PC-3 (cell line): Measurements from ENCODE around the gene ITGA7. TPM values are rescaled to one million over a fixed set of nuclear protein-coding genes. Genes with fewer than 3 reads are reported as not detected.

Experiments
- ATAC-seq: fragments of 200-7000 bp; cut with Tn5 transposase; 2 replicates; pipeline ENCODE4 v1.9.1; 2020; ENCODE audit warnings: mild to moderate bottlenecking, moderate library complexity
- BruUV-seq: library from RNA; stranded (reverse); fragments of 400-500 nt; replicated peaks from 2 replicates; lab custom pipeline; 2021; lab: Mats Ljungman, UMichigan
- CTCF ChIA-PET: fragments of 300-600 bp; sonication (Branson Sonifier 250); formaldehyde crosslinking; loops from one replicate; lab custom pipeline; 2022; ENCODE audit warnings: antibody characterized with exemption; lab: Charles Lee
- POLR2A ChIA-PET: fragments of 300-600 bp; sonication (Branson Sonifier 250); formaldehyde crosslinking; loops from one replicate; lab custom pipeline; 2022; ENCODE audit warnings: antibody characterized with exemption; ENCODE audit not compliant: unreplicated experiment; lab: Charles Lee
- DNase-seq: peaks from one replicate; pipeline ENCODE4 v3.0.0-alpha.2; 2015
- H2AFZ ChIP-seq: fragments of 300-600 bp; sonication (generic); 2 replicates; pipeline ENCODE4 v1.6.0; 2016; ENCODE audit warnings: antibody characterized with exemption, low read length
- H3F3A ChIP-seq: fragments of 300-600 bp; sonication (generic); one replicate; pipeline ENCODE4 v1.6.0; 2017; ENCODE audit warnings: antibody characterized with exemption, low read length, control low read depth, mild to moderate bottlenecking; ENCODE audit not compliant: unreplicated experiment
- H3K27ac ChIP-seq: fragments of 300-600 bp; sonication (generic); 2 replicates; pipeline ENCODE4 v1.5.1; 2016; ENCODE audit warnings: mild to moderate bottlenecking, low read length
- H3K27me3 ChIP-seq: fragments of 300-600 bp; sonication (generic); 2 replicates; pipeline ENCODE4 v1.6.1; 2016; ENCODE audit warnings: low read length, mixed read lengths
- H3K36me3 ChIP-seq: fragments of 300-600 bp; sonication (generic); 2 replicates; pipeline ENCODE4 v1.6.1; 2016; ENCODE audit warnings: low read depth, mixed run types, low read length, mixed read lengths
- H3K4me1 ChIP-seq: fragments of 300-600 bp; sonication (generic); 2 replicates; pipeline ENCODE4 v1.5.1; 2016; ENCODE audit warnings: low read length; ENCODE audit not compliant: insufficient read depth
- H3K4me2 ChIP-seq: fragments of 300-600 bp; sonication (generic); 2 replicates; pipeline ENCODE4 v1.6.0; 2016; ENCODE audit warnings: low read length
- H3K4me3 ChIP-seq: fragments of 300-600 bp; sonication (generic); 2 replicates; pipeline ENCODE4 v1.5.1; 2016; ENCODE audit warnings: mild to moderate bottlenecking, low read length, mixed read lengths
- H3K79me2 ChIP-seq: fragments of 300-600 bp; sonication (generic); 2 replicates; pipeline ENCODE4 v1.6.1; 2017; ENCODE audit warnings: low read length, mixed read lengths
- H3K9ac ChIP-seq: fragments of 300-600 bp; sonication (generic); 2 replicates; pipeline ENCODE4 v1.6.0; 2016; ENCODE audit warnings: mild to moderate bottlenecking, low read length
- H3K9me2 ChIP-seq: fragments of 300-600 bp; sonication (generic); replicated peaks from 2 replicates; pipeline ENCODE4 v1.6.1; 2016; ENCODE audit warnings: mixed run types, low read length, mixed read lengths
- H3K9me3 ChIP-seq: fragments of 300-600 bp; sonication (generic); 2 replicates; pipeline ENCODE4 v1.6.1; 2016; ENCODE audit warnings: low read length, mixed read lengths
- H4K20me1 ChIP-seq: fragments of 300-600 bp; sonication (generic); 2 replicates; pipeline ENCODE4 v1.6.1; 2016; ENCODE audit warnings: low read length, mixed read lengths
- EZH2 ChIP-seq: fragments of 300-600 bp; sonication (generic); IDR thresholded peaks from one replicate; pipeline ENCODE4 v1.6.1; 2017; ENCODE audit warnings: antibody characterized with exemption, mild to moderate bottlenecking, low read length; ENCODE audit not compliant: unreplicated experiment
- EZH2phosphoT487 ChIP-seq: fragments of 300-600 bp; sonication (generic); IDR thresholded peaks from 2 replicates; pipeline ENCODE4 v1.6.1; 2018; ENCODE audit warnings: mild to moderate bottlenecking, antibody characterized with exemption, low read length, borderline replicate concordance
- intact Hi-C: fragments of 100-400 bp; cut with micrococcal nuclease; formaldehyde crosslinking; loops from 2 replicates; pipeline ENCODE4 v1.9.0; 2023
- total RNA-seq: library from RNA; depleted of rRNA; stranded (reverse); fragments of >200 nt; gene quantifications from 2 replicates; pipeline ENCODE4 v1.2.3, GENCODE V29; 2014
- TF ChIP-seq, protein P1 (sequence below): fragments of 300-600 bp; sonication (generic); conservative IDR thresholded peaks from 2 replicates; pipeline ENCODE4 v1.5.1; 2017; ENCODE audit warnings: antibody characterized with exemption, low read depth, mild to moderate bottlenecking, low read length

ITGA7 gene
- total RNA-seq, 1 experiment from 2014 or later: 4.4 TPM

DNA sequence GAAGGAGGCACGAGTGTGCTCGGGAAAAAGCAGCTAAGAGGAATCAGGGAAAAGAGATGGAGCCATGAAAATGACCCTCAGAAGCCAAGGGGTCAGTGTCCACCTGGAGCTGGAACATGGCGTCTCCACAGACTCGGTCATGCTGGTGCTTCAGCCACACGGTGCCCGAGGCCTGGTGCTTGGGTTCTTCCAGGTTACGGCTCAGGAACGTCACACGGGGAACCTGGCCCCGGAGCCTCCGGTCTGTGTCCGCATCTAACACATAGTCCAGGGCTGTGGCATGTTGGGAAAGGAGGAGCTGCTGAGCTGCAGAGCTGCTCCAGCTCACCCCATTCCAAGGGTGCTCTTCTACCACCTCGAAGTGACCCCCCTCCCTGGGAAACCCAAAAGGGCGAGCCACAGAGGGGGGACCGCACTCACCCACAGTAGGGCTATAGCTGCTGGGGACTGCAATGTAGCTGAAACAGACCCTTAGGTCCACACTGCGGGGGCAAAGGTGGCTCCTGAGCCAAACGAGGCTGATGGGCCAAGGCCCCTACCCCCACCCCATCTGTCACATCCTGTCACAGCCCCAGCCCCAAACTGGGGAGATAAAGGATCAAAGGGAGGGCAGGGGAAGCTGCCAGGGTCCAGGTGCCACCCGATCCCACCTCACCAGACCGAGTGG is 10.8 kb downstream of the ITGA7 start:
- H3K36me3 ChIP-seq: no peaks in the 10 kb centered on the region
- no peak overlapping the region for H2AFZ ChIP-seq
- ATAC-seq: no peak
- no peak overlapping the region for H3K9ac ChIP-seq
- no peaks in the 10 kb centered on the region for H3F3A ChIP-seq
- H3K4me3 ChIP-seq: no peak overlapping the region
- TF ChIP-seq EZH2phosphoT487 (no peak), EZH2 (no peak)
- TF ChIP-seq, protein P1, sequence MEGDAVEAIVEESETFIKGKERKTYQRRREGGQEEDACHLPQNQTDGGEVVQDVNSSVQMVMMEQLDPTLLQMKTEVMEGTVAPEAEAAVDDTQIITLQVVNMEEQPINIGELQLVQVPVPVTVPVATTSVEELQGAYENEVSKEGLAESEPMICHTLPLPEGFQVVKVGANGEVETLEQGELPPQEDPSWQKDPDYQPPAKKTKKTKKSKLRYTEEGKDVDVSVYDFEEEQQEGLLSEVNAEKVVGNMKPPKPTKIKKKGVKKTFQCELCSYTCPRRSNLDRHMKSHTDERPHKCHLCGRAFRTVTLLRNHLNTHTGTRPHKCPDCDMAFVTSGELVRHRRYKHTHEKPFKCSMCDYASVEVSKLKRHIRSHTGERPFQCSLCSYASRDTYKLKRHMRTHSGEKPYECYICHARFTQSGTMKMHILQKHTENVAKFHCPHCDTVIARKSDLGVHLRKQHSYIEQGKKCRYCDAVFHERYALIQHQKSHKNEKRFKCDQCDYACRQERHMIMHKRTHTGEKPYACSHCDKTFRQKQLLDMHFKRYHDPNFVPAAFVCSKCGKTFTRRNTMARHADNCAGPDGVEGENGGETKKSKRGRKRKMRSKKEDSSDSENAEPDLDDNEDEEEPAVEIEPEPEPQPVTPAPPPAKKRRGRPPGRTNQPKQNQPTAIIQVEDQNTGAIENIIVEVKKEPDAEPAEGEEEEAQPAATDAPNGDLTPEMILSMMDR: no peak
- no peaks in the 10 kb centered on the region for H3K9me3 ChIP-seq
- H3K79me2 ChIP-seq: no peaks in the 10 kb centered on the region
- H3K4me1 ChIP-seq: no peaks in the 10 kb centered on the region
- no peak overlapping the region for H3K27ac ChIP-seq
- H3K27me3 ChIP-seq: no peaks in the 10 kb centered on the region
- no peak for DNase-seq
- ChIA-PET CTCF (no interaction called here), POLR2A (no interaction called here)
- H3K9me2 ChIP-seq: no peaks in the 10 kb centered on the region
- H3K4me2 ChIP-seq: no peak overlapping the region
- no TSS peak for BruUV-seq
- intact Hi-C loops: no loop called here
- no peaks in the 10 kb centered on the region for H4K20me1 ChIP-seq

DNA sequence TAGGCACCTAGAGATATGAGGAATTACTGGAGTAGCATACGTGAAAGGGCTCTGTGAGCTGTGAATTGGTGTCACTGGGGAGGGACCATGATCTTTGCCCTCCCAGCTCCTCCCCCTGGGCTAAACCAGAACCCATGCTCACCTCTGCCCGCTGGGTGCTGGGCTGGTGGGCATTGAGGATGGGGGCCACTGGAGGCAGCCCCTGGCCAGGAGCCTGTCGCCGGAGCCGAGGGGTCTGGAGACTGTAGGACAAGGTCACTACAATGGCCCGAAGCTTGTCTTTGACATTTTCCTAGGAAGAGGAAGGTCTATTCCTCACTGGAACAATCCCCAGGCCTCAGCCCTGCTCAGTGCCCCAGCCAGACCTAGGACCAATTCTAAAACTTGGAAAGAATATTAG is 11.6 kb downstream of the ITGA7 start:
- no peaks in the 10 kb centered on the region for H3K36me3 ChIP-seq
- no peak overlapping the region for H3K4me3 ChIP-seq
- no peak overlapping the region for H3K4me2 ChIP-seq
- H3K27me3 ChIP-seq: no peaks in the 10 kb centered on the region
- TF ChIP-seq EZH2 (no peak), EZH2phosphoT487 (no peak)
- TF ChIP-seq, protein P1: no peak
- ATAC-seq (no peak), DNase-seq (no peak)
- no TSS peak for BruUV-seq
- H3K27ac ChIP-seq: no peak overlapping the region
- H3K79me2 ChIP-seq: no peaks in the 10 kb centered on the region
- H2AFZ ChIP-seq: no peak overlapping the region
- no peaks in the 10 kb centered on the region for H3K9me3 ChIP-seq
- H4K20me1 ChIP-seq: no peaks in the 10 kb centered on the region
- no peaks in the 10 kb centered on the region for H3K9me2 ChIP-seq
- H3F3A ChIP-seq: no peaks in the 10 kb centered on the region
- intact Hi-C loops: no loop called here
- no peaks in the 10 kb centered on the region for H3K4me1 ChIP-seq
- POLR2A ChIA-PET: no interaction called here
- CTCF ChIA-PET: no interaction called here
- H3K9ac ChIP-seq: no peak overlapping the region

DNA sequence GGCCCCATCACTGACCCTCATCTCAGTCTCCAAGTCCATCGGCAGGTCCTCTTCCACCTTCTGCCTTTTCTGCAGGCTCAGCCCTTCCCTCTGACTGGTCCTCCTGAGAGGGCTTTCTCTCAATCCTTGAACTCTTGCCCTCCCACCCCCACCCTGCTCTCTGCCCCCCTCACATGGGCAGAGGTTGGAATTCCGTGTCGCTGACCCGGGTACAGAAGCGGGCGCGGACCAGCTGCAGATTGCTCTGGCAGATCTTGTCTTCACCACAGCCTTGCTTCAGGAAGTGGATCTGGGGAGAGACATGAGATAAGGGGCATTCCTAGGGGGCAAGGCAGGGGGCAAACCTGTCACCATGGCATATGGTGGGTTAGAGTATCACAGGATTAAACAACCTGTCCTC is 12.4 kb downstream of the ITGA7 start:
- POLR2A ChIA-PET: no interaction called here
- Histone ChIP-seq H3K9ac (no peak overlapping the region), H3K79me2 (no peaks in the 10 kb centered on the region), H3K4me1 (no peaks in the 10 kb centered on the region), H4K20me1 (no peaks in the 10 kb centered on the region), H3K36me3 (no peaks in the 10 kb centered on the region), H3F3A (no peaks in the 10 kb centered on the region), H3K27ac (no peak overlapping the region), H3K4me3 (no peak overlapping the region), H2AFZ (no peak overlapping the region), H3K4me2 (no peak overlapping the region), H3K9me2 (no peaks in the 10 kb centered on the region), H3K27me3 (no peaks in the 10 kb centered on the region), H3K9me3 (no peaks in the 10 kb centered on the region)
- TF ChIP-seq, protein P1: no peak
- TF ChIP-seq EZH2: no peak
- no peak for TF ChIP-seq EZH2phosphoT487
- ATAC-seq: no peak
- no peak for DNase-seq
- no TSS peak for BruUV-seq
- CTCF ChIA-PET: no interaction called here
- intact Hi-C loops: no loop called here
